ENCODE data around the gene ANAPC16.
"Not testable (repeated sequence)": the region's sequence is repeated elsewhere in the genome, so short reads cannot be mapped to it uniquely, and the experiment has no call there.

Gene ANAPC16

DNA sequence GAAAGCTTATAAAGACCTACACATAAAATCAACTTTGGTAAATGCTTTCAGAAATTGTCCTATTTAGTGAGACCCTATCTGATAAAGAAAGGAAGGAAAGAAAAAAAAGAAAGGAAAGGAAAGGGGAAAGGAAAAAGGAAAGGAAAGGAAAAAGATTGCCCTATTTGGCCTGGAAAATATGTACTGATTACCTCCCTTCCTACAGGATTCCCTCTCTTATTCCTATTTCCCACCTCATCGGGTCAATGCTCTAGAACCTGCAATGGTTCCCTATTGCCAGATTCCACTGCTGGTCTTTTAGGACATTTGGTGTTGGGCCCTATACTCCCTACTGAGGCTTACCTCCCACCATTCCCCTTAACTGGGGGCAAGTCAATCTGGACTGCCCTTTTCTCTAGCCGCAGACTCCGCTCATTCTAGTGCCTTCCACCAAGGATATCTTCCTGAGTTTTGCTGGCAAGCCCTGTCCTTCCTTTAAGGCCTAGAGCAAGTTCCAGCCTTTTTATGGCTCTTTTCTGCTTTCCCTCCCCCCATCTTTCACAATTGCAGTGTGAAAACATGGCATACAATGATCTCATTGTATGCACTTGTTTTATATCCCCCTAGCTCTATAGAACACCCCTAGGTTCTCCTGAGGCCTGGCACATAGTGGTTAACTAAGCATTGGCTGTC, 62.3 kb downstream of the ANAPC16 start:
- DNase-seq (ENCODE audit: low read depth in 2 of 2), result no peak

DNA sequence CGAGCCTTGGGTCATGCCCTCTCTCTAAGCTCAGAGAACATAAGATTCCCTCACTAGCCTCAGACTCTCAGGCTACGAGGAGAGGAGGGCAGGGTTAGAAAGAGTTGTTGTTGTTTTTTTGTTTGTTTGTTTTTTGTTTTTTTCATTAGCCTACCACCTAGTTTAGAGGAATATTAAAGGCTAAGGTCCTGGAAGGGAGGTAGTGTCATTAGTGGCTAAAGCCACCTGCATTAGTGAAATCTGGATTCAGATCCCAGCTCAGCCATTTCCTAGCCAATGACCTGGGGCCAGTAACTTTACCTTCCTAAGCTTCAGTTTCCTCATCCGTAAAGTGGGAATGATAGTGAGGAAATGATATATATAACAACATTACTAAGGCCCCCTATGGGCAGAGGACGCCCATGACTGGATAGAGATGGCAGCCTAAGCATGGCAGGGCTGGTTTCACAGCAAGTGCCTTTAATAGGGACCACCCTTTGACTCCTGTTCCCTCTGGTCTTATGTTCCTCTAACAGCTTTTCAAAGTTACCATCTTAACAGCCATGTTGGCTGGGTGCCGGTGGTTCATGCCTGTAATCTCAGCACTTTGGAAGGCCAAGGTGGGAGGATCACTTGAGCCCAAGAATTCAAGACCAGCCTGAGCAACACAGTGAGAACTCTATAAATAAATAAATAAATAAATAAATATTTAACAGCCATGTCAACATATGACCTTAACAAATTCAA, 63.0 kb downstream of the ANAPC16 start:
- no peak for DNase-seq (ENCODE audit: low read depth in 2 of 2)

DNA sequence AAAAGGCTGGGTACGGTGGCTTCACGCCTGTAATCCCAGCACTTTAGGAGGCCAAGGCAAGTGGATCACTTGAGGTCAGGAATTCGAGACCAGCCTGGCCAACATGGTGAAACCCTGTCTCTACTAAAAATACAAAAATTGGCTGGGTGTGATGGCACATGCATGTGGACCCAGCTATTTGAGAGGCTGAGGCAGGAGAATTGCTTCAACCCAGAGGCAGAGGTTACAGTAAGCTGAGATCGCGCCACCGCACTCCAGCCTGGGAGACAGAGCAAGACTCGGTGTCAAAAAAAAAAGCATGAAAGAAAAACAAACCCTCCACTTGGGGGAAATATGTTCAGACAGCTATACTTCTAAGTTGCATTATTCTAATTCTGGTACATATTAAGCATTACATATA, 63.8 kb downstream of the ANAPC16 start:
- not testable (repeated sequence) for DNase-seq (ENCODE audit: low read depth in 2 of 2)

DNA sequence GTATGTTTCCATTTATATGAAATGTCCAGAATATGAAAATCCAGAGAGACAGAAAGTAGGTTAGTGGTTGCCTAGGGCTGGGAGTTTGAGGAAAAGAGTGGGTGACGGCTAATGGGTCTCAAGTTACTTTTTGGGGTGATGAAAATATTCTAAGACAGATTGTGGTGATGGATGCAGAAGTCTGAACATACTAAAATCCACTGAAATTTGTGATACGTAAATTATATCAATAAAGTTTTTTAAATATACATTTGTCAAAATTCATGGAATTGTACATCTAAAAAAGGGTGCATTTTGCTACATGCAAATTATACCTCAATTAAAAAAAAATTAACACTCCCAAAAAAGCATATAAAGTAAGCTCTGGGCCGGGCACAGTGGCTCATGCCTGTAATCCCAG, 67.3 kb downstream of the ANAPC16 start:
- no peak for DNase-seq (ENCODE audit: low read depth in 2 of 2)
